GM12801 (cell line): ENCODE results near the gene RAB44.

Source experiments
- CTCF ChIP-seq: IDR thresholded peaks from one replicate; pipeline ENCODE4 v1.5.1; 2011; ENCODE audit warnings: control low read depth; ENCODE audit not compliant: insufficient read length; ENCODE audit errors: extremely low read depth

Gene RAB44

GRCh38 chr6:36692861-36693702 lies 4.5 kb upstream of the RAB44 start:
- TF ChIP-seq CTCF: no peak

GRCh38 chr6:36694616-36695015 lies 3.0 kb upstream of the RAB44 start:
- TF ChIP-seq CTCF: no peak

GRCh38 chr6:36695414-36695813 lies 2.2 kb upstream of the RAB44 start:
- no peak for TF ChIP-seq CTCF

GRCh38 chr6:36698196-36698595 lies 570 bp downstream of the RAB44 start:
- no peak for TF ChIP-seq CTCF

- TF ChIP-seq CTCF: no peak
Observed at GRCh38 chr6:36698871-36699271, 1.2 kb downstream of the RAB44 start.

GRCh38 chr6:36699348-36699747 lies 1.7 kb downstream of the RAB44 start:
- no peak for TF ChIP-seq CTCF

GRCh38 chr6:36700071-36700812 lies 2.6 kb downstream of the RAB44 start:
- no peak for TF ChIP-seq CTCF
